A549 (cell line): ENCODE data around the gene DPYSL4. TPM values are rescaled to one million over a fixed set of nuclear protein-coding genes. Genes with fewer than 3 reads are reported as not detected.

Experiments
- ATAC-seq, 2 experiments: fragments of 200-7000 bp in 1 of 2; fragments of >200 bp in 1 of 2; cut with Nextera tagmentation in 1 of 2; cut with Tn5 transposase in 1 of 2; 3 replicates each; pipeline versions ENCODE4 v1.8.0 to v1.9.1; 2018 to 2020; ENCODE audit warnings: mild to moderate bottlenecking in 1 of 2, moderate library complexity in 1 of 2
- CTCF ChIA-PET: fragments of 300-600 bp; sonication (Branson Sonifier 250); formaldehyde crosslinking; extraction: SDS; loops from one replicate; lab custom pipeline; 2021; ENCODE audit warnings: antibody characterized with exemption, inconsistent platforms; lab: Yijun Ruan, JAX
- POLR2A ChIA-PET: fragments of 350-600 bp; formaldehyde crosslinking; extraction: SDS; loops from one replicate; lab custom pipeline; 2021; ENCODE audit warnings: antibody characterized with exemption, inconsistent platforms; lab: Yijun Ruan, JAX
- DNase-seq, 2 experiments: peaks; one replicate each; pipeline versions ENCODE4 v3.0.0 to v3.0.0-alpha.2; 2011 to 2016; ENCODE audit warnings: low read depth in 1 of 2, low spot score in 1 of 2
- FAIRE-seq: peaks from 2 replicates; lab custom pipeline; 2011; peaks lifted over from hg19 to GRCh38; lab: Jason Lieb, UNC
- H3K27ac ChIP-seq, 2 experiments: fragments of >200 bp; sonication (Bioruptor Twin); formaldehyde crosslinking; 3 replicates each; pipeline ENCODE4 v1.5.1; 2016 to 2017
- H3K4me1 ChIP-seq: fragments of >200 bp; sonication (Bioruptor Twin); formaldehyde crosslinking; 3 replicates; pipeline ENCODE4 v1.6.1; 2016
- H3K4me2 ChIP-seq: fragments of >200 bp; sonication (Bioruptor Twin); formaldehyde crosslinking; 3 replicates; pipeline ENCODE4 v1.6.1; 2016
- H3K4me3 ChIP-seq: fragments of >200 bp; sonication (Bioruptor Twin); formaldehyde crosslinking; 3 replicates; pipeline ENCODE4 v1.5.1; 2016
- H3K9me3 ChIP-seq: fragments of >200 bp; sonication (Bioruptor Twin); formaldehyde crosslinking; 3 replicates; pipeline ENCODE4 v1.6.1; 2016
- CHD4 ChIP-seq: fragments of 200-600 bp; sonication (generic); IDR thresholded peaks from 2 replicates; pipeline ENCODE4 v1.6.1; 2016; ENCODE audit warnings: antibody characterized with exemption, mild to moderate bottlenecking, borderline replicate concordance
- EP300 ChIP-seq, 2 experiments: fragments of >200 bp; sonication (Bioruptor Twin); formaldehyde crosslinking; IDR thresholded peaks; 2 replicates in 1 of 2; 3 replicates in 1 of 2; pipeline ENCODE4 v1.6.1; 2016 to 2017
- JUNB ChIP-seq: fragments of >200 bp; sonication (Bioruptor Twin); formaldehyde crosslinking; IDR thresholded peaks from 2 replicates; pipeline ENCODE4 v1.6.1; 2016
- KDM1A ChIP-seq: fragments of 200-600 bp; sonication (generic); IDR thresholded peaks from 2 replicates; pipeline ENCODE4 v1.6.1; 2016; ENCODE audit warnings: low read depth, mild to moderate bottlenecking
- MAFK ChIP-seq: fragments of 450-650 bp; IDR thresholded peaks from 2 replicates; pipeline ENCODE4 v1.6.1; 2014; ENCODE audit not compliant: partially characterized antibody
- NPAS2 ChIP-seq: fragments of 250-450 bp; sonication (Bioruptor Pico); IDR thresholded peaks from 2 replicates; pipeline ENCODE4 v1.8.0; 2022; ENCODE audit warnings: mild to moderate bottlenecking, moderate library complexity, borderline replicate concordance
- NR3C1 ChIP-seq: fragments of >200 bp; sonication (Bioruptor Twin); formaldehyde crosslinking; IDR thresholded peaks from 3 replicates; pipeline ENCODE4 v1.6.1; 2017
- RAD21 ChIP-seq, 2 experiments: fragments of >200 bp in 1 of 2; sonication (Bioruptor Twin) in 1 of 2; formaldehyde crosslinking in 1 of 2; IDR thresholded peaks in 1 of 2; conservative IDR thresholded peaks in 1 of 2; 2 replicates in 1 of 2; 3 replicates in 1 of 2; pipeline ENCODE4 v1.6.1; 2012 to 2018; ENCODE audit warnings: inconsistent platforms in 1 of 2
- RCOR1 ChIP-seq: fragments of 150-350 bp; IDR thresholded peaks from 2 replicates; pipeline ENCODE4 v1.6.1; 2014; ENCODE audit warnings: antibody characterized with exemption, low read length, low read depth
- SREBF2 ChIP-seq: fragments of 450-650 bp; IDR thresholded peaks from 2 replicates; pipeline ENCODE4 v1.6.1; 2014; ENCODE audit warnings: mild to moderate bottlenecking, moderate library complexity
- TFCP2L1 ChIP-seq: fragments of 250-450 bp; sonication (Bioruptor Pico); IDR thresholded peaks from 2 replicates; pipeline ENCODE4 v1.5.0; 2021; ENCODE audit warnings: mild to moderate bottlenecking
- TP53 ChIP-seq: fragments of 250-450 bp; sonication (Bioruptor Pico); IDR thresholded peaks from 2 replicates; pipeline ENCODE4 v1.5.0; 2021; ENCODE audit warnings: mild to moderate bottlenecking, moderate library complexity
- ZC3H11A ChIP-seq: fragments of 450-650 bp; IDR thresholded peaks from 2 replicates; pipeline ENCODE4 v1.6.1; 2014; ENCODE audit warnings: antibody characterized with exemption, mild to moderate bottlenecking
- WGBS: methylation state at CpG from one replicate; pipeline ENCODE4 v1.1.6; 2017; ENCODE audit errors: missing lambda C conversion rate; 5-methylcytosine and 5-hydroxymethylcytosine counted together
- polyA plus RNA-seq, 4 experiments: library from polyadenylated mRNA; depleted of rRNA in 3 of 4; stranded (reverse); fragments of >200 nt; fragmentation: RNase III in 1 of 4; extraction: RNeasy Plus Mini Kit Qiagen cat#74134 plus additional on column Dnase treatment in 1 of 4; gene quantifications; 2 replicates in 3 of 4; 3 replicates in 1 of 4; pipeline ENCODE4 v1.2.3, GENCODE V29; 2011 to 2017
- TF ChIP-seq, protein P1 (sequence below): IDR thresholded peaks from 2 replicates; pipeline ENCODE4 v1.6.1; 2012
- TF ChIP-seq, protein P2 (sequence below): IDR thresholded peaks from 2 replicates; pipeline ENCODE4 v1.6.1; 2012
- TF ChIP-seq, protein P3 (sequence below): fragments of 450-650 bp; IDR thresholded peaks from 2 replicates; pipeline ENCODE4 v1.6.1; 2014; ENCODE audit warnings: antibody characterized with exemption
- TF ChIP-seq, protein P4 (sequence below): fragments of >200 bp; sonication (Bioruptor Twin); formaldehyde crosslinking; IDR thresholded peaks from 3 replicates; pipeline ENCODE4 v1.5.1; 2016
- TF ChIP-seq, protein P5 (sequence below): fragments of 250-450 bp; sonication (Bioruptor Pico); IDR thresholded peaks from 2 replicates; pipeline ENCODE4 v1.5.0; 2021; ENCODE audit warnings: mild to moderate bottlenecking, moderate library complexity, borderline replicate concordance
- TF ChIP-seq, protein P6 (sequence below): fragments of >200 bp; sonication (Bioruptor Twin); formaldehyde crosslinking; IDR thresholded peaks from 3 replicates; pipeline ENCODE4 v1.6.1; 2016
- TF ChIP-seq, protein P7 (sequence below): fragments of 200-600 bp; sonication (generic); IDR thresholded peaks from 2 replicates; pipeline ENCODE4 v1.6.1; 2016; ENCODE audit warnings: antibody characterized with exemption, mild to moderate bottlenecking, moderate library complexity

DPYSL4 gene
- polyA plus RNA-seq, 2 of the 4 experiments (the other 2 are of a cell fraction): 2.9 to 14.1 TPM

DNA sequence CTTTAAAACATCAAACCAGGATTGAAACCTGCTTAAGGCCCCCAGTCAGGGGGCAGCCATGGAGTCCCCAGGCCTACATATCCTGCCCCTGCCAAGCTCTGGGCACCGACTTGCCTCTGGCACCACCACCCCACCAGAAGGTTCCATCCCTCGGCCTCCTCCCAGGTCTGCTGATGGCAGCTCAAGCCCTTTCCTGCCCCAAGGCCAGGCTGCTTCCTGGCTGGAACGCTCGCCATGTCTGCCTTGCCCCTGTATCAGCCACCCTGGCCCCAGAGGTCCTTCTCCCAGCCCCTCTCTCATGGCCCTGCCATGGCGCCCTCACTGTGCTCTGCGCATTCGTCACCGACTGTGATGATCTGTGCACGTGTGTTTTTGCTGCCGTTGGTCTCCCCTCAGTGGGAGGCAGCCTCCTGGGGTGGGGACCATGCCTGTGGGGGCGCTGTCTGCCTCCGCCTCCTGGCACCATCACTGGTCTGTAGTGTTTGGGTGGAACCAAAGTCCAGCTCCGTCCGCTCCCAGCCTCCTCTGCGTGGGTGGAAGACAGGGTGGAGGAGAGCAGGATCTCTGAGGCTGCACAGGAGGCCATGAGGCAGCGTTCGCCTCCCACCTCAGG, 3.2 kb downstream of the DPYSL4 start (continued):
- TF ChIP-seq NR3C1 (no peak), JUNB (no peak), NPAS2 (no peak), MAFK (no peak)
- TF ChIP-seq, all 56 proteins: peak for 0

DNA sequence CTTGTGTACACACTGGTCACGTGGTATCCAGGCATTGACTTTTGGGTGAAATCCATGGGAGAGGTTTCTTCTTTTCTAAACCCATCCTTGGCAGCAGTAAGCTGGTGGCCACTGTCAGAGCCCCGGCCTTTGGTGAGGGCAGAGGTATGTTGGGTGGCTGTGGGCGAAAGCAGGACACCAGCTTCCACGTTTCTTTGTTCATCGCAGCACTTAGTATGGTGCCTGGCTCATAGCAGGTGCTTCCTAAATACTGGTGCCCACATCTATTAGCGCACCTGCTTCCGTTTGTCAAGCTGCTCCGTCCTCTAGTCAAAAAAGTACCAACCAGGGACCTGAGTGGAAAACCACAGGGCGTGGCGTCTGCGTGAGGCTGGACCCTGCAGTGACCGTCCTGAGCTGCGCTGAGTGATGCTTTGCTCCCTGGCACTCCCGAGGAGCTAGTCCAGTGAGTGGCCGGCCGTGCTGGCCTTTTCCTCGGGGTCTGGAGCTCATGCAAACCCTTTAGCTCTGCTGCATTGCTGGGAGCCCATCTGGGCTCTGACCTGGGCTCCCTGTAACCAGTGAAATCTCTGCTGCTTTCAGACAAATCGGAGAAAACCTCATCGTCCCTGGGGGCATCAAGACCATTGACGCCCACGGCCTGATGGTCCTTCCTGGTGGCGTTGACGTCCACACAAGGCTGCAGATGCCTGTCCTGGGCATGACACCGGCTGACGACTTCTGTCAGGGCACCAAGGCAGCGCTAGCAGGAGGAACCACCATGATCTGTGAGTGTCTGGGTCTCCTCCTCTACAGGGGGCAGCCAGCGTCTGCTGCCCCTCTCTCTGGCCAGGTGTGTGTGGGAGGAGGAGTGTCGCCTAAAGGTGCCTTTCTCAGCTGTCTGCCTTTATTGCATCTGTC, 5.6 kb downstream of the DPYSL4 start:
- Histone ChIP-seq H3K9me3 (no peaks in the 10 kb centered on the region), H3K4me1 (peaks cover 6% of the 10 kb centered on the region; the same call in 2 of the 3 replicates), H3K27ac (no peak overlapping the region), H3K4me3 (no peak overlapping the region), H3K4me2 (no peak overlapping the region)
- TF ChIP-seq, protein P1, sequence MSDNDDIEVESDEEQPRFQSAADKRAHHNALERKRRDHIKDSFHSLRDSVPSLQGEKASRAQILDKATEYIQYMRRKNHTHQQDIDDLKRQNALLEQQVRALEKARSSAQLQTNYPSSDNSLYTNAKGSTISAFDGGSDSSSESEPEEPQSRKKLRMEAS: no peak
- TF ChIP-seq, protein P2, sequence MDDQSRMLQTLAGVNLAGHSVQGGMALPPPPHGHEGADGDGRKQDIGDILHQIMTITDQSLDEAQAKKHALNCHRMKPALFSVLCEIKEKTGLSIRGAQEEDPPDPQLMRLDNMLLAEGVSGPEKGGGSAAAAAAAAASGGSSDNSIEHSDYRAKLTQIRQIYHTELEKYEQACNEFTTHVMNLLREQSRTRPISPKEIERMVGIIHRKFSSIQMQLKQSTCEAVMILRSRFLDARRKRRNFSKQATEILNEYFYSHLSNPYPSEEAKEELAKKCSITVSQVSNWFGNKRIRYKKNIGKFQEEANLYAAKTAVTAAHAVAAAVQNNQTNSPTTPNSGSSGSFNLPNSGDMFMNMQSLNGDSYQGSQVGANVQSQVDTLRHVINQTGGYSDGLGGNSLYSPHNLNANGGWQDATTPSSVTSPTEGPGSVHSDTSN: no peak
- TF ChIP-seq, protein P3, sequence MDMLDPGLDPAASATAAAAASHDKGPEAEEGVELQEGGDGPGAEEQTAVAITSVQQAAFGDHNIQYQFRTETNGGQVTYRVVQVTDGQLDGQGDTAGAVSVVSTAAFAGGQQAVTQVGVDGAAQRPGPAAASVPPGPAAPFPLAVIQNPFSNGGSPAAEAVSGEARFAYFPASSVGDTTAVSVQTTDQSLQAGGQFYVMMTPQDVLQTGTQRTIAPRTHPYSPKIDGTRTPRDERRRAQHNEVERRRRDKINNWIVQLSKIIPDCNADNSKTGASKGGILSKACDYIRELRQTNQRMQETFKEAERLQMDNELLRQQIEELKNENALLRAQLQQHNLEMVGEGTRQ: no peak
- ChIA-PET CTCF (interaction anchor here (0.7 to 1.5 kb wide), 3 partner anchors 9 to 161 kb away, joined by 3 read pairs; no protein-coding TSS in a partner anchor), POLR2A (no interaction called here)
- DNase-seq: no peak
- FAIRE-seq: no peak
- ATAC-seq: no peak
- WGBS: 88% methylated on average over 24 of the region's 28 CpGs

DNA sequence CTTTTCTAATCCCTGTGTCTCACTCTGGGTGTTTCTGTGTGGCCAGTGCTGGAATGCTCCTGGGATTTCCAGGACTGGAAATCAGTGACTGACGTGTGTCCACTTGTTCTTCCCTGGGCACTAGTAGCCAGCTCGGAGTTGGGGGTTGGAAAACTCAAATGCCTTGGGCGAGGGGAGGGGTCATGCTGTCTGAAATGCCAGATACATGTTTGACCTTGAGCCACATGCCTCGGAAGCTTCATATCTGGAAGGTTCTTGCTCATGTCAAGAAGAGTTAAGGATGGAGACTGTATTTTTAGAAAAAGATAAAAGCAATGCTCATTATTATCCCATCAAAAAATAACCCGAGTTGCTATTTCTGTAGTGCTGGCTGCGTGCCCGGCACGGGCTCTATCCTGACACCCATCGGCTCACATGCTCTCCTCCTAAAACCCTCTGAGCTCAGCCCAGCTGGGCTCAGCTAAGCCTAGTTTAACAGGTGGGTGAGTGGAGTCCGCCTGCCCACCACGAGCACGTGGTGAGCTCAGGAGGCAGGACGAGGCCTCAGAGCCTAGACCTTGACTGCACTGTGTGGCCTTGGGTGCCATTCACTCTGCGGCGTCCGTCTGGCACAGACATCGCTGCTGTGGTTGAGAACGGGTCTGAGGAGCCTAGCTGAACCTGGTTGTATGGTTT, 6.4 kb downstream of the DPYSL4 start:
- no peaks in the 10 kb centered on the region for H3K4me1 ChIP-seq
- FAIRE-seq: no peak
- ChIA-PET POLR2A (no interaction called here), CTCF (interaction anchor here (0.6 to 1.5 kb wide), 4 partner anchors 8 to 1969 kb away, joined by 3 to 4 read pairs (median 3); no protein-coding TSS in a partner anchor)
- DNase-seq: no peak
- no peaks in the 10 kb centered on the region for H3K9me3 ChIP-seq
- H3K4me2 ChIP-seq: no peak overlapping the region
- H3K4me3 ChIP-seq: no peak overlapping the region
- no peak overlapping the region for H3K27ac ChIP-seq
- ATAC-seq: no peak
- 77% methylated on average over 16 of the region's 18 CpGs for WGBS
- TF ChIP-seq KDM1A (no peak), SREBF2 (no peak), ZC3H11A (no peak), RAD21 (conservative IDR thresholded peaks at IDR 0.05 in 1 of 2, IDR thresholded peaks at IDR 0.05 in 1 of 2) (no peak), CHD4 (no peak), RCOR1 (no peak), TP53 (CRISPR knock-in tag) (no peak), TFCP2L1 (CRISPR knock-in tag) (no peak), EP300 (IDR thresholded peaks at IDR 0.05) (no peak)
- TF ChIP-seq, protein P4, sequence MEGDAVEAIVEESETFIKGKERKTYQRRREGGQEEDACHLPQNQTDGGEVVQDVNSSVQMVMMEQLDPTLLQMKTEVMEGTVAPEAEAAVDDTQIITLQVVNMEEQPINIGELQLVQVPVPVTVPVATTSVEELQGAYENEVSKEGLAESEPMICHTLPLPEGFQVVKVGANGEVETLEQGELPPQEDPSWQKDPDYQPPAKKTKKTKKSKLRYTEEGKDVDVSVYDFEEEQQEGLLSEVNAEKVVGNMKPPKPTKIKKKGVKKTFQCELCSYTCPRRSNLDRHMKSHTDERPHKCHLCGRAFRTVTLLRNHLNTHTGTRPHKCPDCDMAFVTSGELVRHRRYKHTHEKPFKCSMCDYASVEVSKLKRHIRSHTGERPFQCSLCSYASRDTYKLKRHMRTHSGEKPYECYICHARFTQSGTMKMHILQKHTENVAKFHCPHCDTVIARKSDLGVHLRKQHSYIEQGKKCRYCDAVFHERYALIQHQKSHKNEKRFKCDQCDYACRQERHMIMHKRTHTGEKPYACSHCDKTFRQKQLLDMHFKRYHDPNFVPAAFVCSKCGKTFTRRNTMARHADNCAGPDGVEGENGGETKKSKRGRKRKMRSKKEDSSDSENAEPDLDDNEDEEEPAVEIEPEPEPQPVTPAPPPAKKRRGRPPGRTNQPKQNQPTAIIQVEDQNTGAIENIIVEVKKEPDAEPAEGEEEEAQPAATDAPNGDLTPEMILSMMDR: no peak
- TF ChIP-seq, protein P5, sequence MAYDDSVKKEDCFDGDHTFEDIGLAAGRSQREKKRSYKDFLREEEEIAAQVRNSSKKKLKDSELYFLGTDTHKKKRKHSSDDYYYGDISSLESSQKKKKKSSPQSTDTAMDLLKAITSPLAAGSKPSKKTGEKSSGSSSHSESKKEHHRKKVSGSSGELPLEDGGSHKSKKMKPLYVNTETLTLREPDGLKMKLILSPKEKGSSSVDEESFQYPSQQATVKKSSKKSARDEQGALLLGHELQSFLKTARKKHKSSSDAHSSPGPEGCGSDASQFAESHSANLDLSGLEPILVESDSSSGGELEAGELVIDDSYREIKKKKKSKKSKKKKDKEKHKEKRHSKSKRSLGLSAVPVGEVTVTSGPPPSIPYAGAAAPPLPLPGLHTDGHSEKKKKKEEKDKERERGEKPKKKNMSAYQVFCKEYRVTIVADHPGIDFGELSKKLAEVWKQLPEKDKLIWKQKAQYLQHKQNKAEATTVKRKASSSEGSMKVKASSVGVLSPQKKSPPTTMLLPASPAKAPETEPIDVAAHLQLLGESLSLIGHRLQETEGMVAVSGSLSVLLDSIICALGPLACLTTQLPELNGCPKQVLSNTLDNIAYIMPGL (CRISPR knock-in tag): no peak
- TF ChIP-seq, protein P6, sequence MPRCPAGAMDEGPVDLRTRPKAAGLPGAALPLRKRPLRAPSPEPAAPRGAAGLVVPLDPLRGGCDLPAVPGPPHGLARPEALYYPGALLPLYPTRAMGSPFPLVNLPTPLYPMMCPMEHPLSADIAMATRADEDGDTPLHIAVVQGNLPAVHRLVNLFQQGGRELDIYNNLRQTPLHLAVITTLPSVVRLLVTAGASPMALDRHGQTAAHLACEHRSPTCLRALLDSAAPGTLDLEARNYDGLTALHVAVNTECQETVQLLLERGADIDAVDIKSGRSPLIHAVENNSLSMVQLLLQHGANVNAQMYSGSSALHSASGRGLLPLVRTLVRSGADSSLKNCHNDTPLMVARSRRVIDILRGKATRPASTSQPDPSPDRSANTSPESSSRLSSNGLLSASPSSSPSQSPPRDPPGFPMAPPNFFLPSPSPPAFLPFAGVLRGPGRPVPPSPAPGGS: no peak
- TF ChIP-seq, protein P7, sequence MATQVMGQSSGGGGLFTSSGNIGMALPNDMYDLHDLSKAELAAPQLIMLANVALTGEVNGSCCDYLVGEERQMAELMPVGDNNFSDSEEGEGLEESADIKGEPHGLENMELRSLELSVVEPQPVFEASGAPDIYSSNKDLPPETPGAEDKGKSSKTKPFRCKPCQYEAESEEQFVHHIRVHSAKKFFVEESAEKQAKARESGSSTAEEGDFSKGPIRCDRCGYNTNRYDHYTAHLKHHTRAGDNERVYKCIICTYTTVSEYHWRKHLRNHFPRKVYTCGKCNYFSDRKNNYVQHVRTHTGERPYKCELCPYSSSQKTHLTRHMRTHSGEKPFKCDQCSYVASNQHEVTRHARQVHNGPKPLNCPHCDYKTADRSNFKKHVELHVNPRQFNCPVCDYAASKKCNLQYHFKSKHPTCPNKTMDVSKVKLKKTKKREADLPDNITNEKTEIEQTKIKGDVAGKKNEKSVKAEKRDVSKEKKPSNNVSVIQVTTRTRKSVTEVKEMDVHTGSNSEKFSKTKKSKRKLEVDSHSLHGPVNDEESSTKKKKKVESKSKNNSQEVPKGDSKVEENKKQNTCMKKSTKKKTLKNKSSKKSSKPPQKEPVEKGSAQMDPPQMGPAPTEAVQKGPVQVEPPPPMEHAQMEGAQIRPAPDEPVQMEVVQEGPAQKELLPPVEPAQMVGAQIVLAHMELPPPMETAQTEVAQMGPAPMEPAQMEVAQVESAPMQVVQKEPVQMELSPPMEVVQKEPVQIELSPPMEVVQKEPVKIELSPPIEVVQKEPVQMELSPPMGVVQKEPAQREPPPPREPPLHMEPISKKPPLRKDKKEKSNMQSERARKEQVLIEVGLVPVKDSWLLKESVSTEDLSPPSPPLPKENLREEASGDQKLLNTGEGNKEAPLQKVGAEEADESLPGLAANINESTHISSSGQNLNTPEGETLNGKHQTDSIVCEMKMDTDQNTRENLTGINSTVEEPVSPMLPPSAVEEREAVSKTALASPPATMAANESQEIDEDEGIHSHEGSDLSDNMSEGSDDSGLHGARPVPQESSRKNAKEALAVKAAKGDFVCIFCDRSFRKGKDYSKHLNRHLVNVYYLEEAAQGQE: no peak
